K562 (cell line): ENCODE data around the gene C1orf167. TPM values are rescaled to one million over a fixed set of nuclear protein-coding genes. Genes with fewer than 3 reads are reported as not detected.
A peak's percentile ranks its signal among the peaks of the same experiment; 100 is the strongest.

ENCODE experiments used
- ATAC-seq: fragments of 200-7000 bp; cut with Tn5 transposase; 3 replicates; pipeline ENCODE4 v1.9.1; 2020; ENCODE audit warnings: moderate library complexity
- BruUV-seq: library from RNA; stranded (reverse); fragments of 400-500 nt; replicated peaks from 2 replicates; lab custom pipeline; 2021; lab: Mats Ljungman, UMichigan
- CTCF ChIA-PET: fragments of 300-600 bp; formaldehyde crosslinking; extraction: SDS; loops from one replicate; lab custom pipeline; 2021; ENCODE audit warnings: low intra/inter-chr PET ratio; lab: Yijun Ruan, JAX
- POLR2A ChIA-PET: fragments of 300-600, 350-650 bp; sonication (Branson Sonifier 250); formaldehyde crosslinking; extraction: SDS; loops from one replicate; lab custom pipeline; 2021; ENCODE audit warnings: antibody characterized with exemption, inconsistent platforms; lab: Yijun Ruan, JAX
- DNase-seq, 4 experiments: peaks; one replicate each; pipeline versions ENCODE4 v3.0.0 to v3.0.0-alpha.2; 2011 to 2018; ENCODE audit warnings: low spot score in 3 of 4, mixed read lengths in 3 of 4; ENCODE audit errors: extremely low read depth in 1 of 4
- FAIRE-seq: peaks from 2 replicates; lab custom pipeline; 2011; peaks lifted over from hg19 to GRCh38; lab: Jason Lieb, UNC
- H2AFZ ChIP-seq: 2 replicates; pipeline ENCODE4 v1.6.0; 2011; ENCODE audit warnings: low read depth, low read length, control low read depth, inconsistent platforms
- H3K27ac ChIP-seq: fragments of 200-600 bp; 3 replicates; pipeline ENCODE4 v1.8.0; 2011; ENCODE audit warnings: low read depth, mild to moderate bottlenecking, control low read depth, inconsistent platforms, low read length, moderate library complexity, mixed read lengths; ENCODE audit errors: extremely low read depth
- H3K27me3 ChIP-seq, 2 experiments: fragments of 300-600 bp in 1 of 2; 2 replicates in 1 of 2; 3 replicates in 1 of 2; pipeline versions ENCODE4 v1.6.0 to v1.8.0; 2011; ENCODE audit warnings: inconsistent platforms in 2 of 2, low read length in 2 of 2, mild to moderate bottlenecking in 1 of 2, mixed read lengths in 1 of 2, moderate library complexity in 1 of 2; ENCODE audit not compliant: control insufficient read depth in 2 of 2, insufficient read depth in 2 of 2
- H3K36me3 ChIP-seq: fragments of 300-600 bp; 3 replicates; pipeline ENCODE4 v1.8.0; 2011; ENCODE audit warnings: mild to moderate bottlenecking, low read length, inconsistent platforms; ENCODE audit not compliant: control insufficient read depth, insufficient read depth
- H3K4me1 ChIP-seq, 2 experiments: fragments of 200-600 bp in 1 of 2; replicated peaks in 1 of 2; 2 replicates in 1 of 2; 3 replicates in 1 of 2; pipeline versions ENCODE4 v1.5.1 to v1.8.0; 2011; ENCODE audit warnings: inconsistent platforms in 2 of 2, low read length in 2 of 2, mild to moderate bottlenecking in 1 of 2, mixed read lengths in 1 of 2, moderate library complexity in 1 of 2; ENCODE audit not compliant: control insufficient read depth in 2 of 2, insufficient read depth in 2 of 2
- H3K4me2 ChIP-seq: 2 replicates; pipeline ENCODE4 v1.6.1; 2011; ENCODE audit warnings: low read length, control low read depth, inconsistent platforms, mixed read lengths; ENCODE audit not compliant: insufficient read depth
- H3K4me3 ChIP-seq: fragments of 200-600 bp; sonication (generic), shearing (Covaris generic); 2 replicates; pipeline ENCODE4 v1.5.1; 2016; ENCODE audit warnings: control low read depth, inconsistent platforms
- H3K79me2 ChIP-seq: fragments of 200-600 bp; 3 replicates; pipeline ENCODE4 v1.8.0; 2011; ENCODE audit warnings: low read length, inconsistent platforms; ENCODE audit not compliant: control insufficient read depth, insufficient read depth
- H3K9ac ChIP-seq, 2 experiments: 2 replicates each; pipeline versions ENCODE4 v1.6.0 to v1.6.1; 2011; ENCODE audit warnings: low read depth in 2 of 2, low read length in 2 of 2, control low read depth in 1 of 2, inconsistent platforms in 1 of 2, mild to moderate bottlenecking in 1 of 2, mixed read lengths in 1 of 2; ENCODE audit not compliant: insufficient read depth in 1 of 2
- H3K9me1 ChIP-seq: one replicate; pipeline ENCODE4 v1.6.0; 2011; ENCODE audit warnings: inconsistent platforms, mild to moderate bottlenecking, low read length, moderate library complexity; ENCODE audit not compliant: control insufficient read depth, insufficient read depth
- H3K9me3 ChIP-seq: replicated peaks from 2 replicates; pipeline ENCODE4 v1.5.1; 2011; ENCODE audit warnings: low read depth, low read length, inconsistent platforms; ENCODE audit not compliant: control insufficient read depth, insufficient read depth
- H4K20me1 ChIP-seq: replicated peaks from 2 replicates; pipeline ENCODE4 v1.6.1; 2011; ENCODE audit warnings: low read length, inconsistent platforms, mixed read lengths; ENCODE audit not compliant: control insufficient read depth, insufficient read depth
- BHLHE40 ChIP-seq: IDR thresholded peaks from 2 replicates; pipeline ENCODE4 v1.6.1; 2011; ENCODE audit warnings: low read length, improper control_type of control experiment
- DACH1 ChIP-seq: fragments of 450-650 bp; IDR thresholded peaks from 2 replicates; pipeline ENCODE4 v1.6.1; 2018; ENCODE audit not compliant: partially characterized antibody
- ETV1 ChIP-seq: fragments of 450-650 bp; conservative IDR thresholded peaks from 2 replicates; pipeline ENCODE4 v1.6.1; 2016; ENCODE audit warnings: missing genetic modification characterization, control low read depth, low read depth, missing compliant biosample characterization
- HLTF ChIP-seq: fragments of 450-650 bp; IDR thresholded peaks from 2 replicates; pipeline ENCODE4 v1.6.1; 2016
- PHF20 ChIP-seq: fragments of 450-650 bp; IDR thresholded peaks from 2 replicates; pipeline ENCODE4 v1.6.1; 2018; ENCODE audit not compliant: partially characterized antibody
- POU5F1 ChIP-seq: fragments of 150-350 bp; IDR thresholded peaks from 2 replicates; pipeline ENCODE4 v1.6.1; 2014; ENCODE audit warnings: borderline replicate concordance, low read length, low read depth, mild to moderate bottlenecking; ENCODE audit not compliant: partially characterized antibody
- SREBF1 ChIP-seq: fragments of 150-350 bp; IDR thresholded peaks from 2 replicates; pipeline ENCODE4 v1.6.1; 2014; ENCODE audit warnings: antibody characterized with exemption, low read depth, low read length, borderline replicate concordance
- WGBS: fragments of 100-300 bp; shearing (Covaris generic); methylation state at CpG from one replicate; pipeline ENCODE4 v1.1.6; 2016; ENCODE audit warnings: low coverage, mixed read lengths; ENCODE audit not compliant: insufficient coverage; ENCODE audit errors: missing lambda C conversion rate; 5-methylcytosine and 5-hydroxymethylcytosine counted together
- in situ Hi-C: fragments of 300-500 bp; cut with MboI; formaldehyde crosslinking; loops from 4 replicates; pipeline ENCODE4 v1.15.0; 2018; ENCODE audit warnings: inconsistent platforms, mixed read lengths
- intact Hi-C: fragments of 100-400 bp; cut with micrococcal nuclease; formaldehyde crosslinking; loops from 2 replicates; pipeline ENCODE4 v1.14.2; 2022
- polyA plus RNA-seq, 8 experiments: library from polyadenylated mRNA; depleted of rRNA in 4 of 8; stranded (reverse) in 5 of 8; unstranded in 3 of 8; fragments of >200 nt; fragmentation: Nextera tagmentation in 2 of 8; fragmentation: Illumina TruSeq in 1 of 8; extraction: Ambion mirVana in 2 of 8; extraction: Trizol in 1 of 8; gene quantifications; 2 replicates each; pipeline versions ENCODE4 v1.2.1 to v1.2.3, GENCODE V29; 2011 to 2014; ENCODE audit warnings: inconsistent platforms in 1 of 8, missing spikeins in 1 of 8
- total RNA-seq, 7 experiments: library from RNA; depleted of rRNA in 6 of 7; stranded (reverse); fragments of >200 nt in 6 of 7; fragmentation: Illumina TruSeq in 2 of 7; extraction: Trizol in 2 of 7; gene quantifications; 2 replicates each; pipeline versions ENCODE4 v1.2.1 to v1.2.3, GENCODE V29; 2011 to 2021; ENCODE audit warnings: low replicate concordance in 1 of 7
- TF ChIP-seq, protein P1 (sequence below), 2 experiments: fragments of 450-650 bp; conservative IDR thresholded peaks; 2 replicates each; pipeline ENCODE4 v1.6.1; 2017; ENCODE audit warnings: mild to moderate bottlenecking in 2 of 2, moderate library complexity in 2 of 2
- TF ChIP-seq, protein P2 (sequence below), 2 experiments: fragments of 450-650 bp; IDR thresholded peaks; 2 replicates each; pipeline ENCODE4 v1.6.1; 2016; ENCODE audit warnings: mild to moderate bottlenecking in 2 of 2, borderline replicate concordance in 1 of 2, low read depth in 1 of 2, moderate library complexity in 1 of 2

The C1orf167 gene
- total and polyA plus RNA-seq, 9 of the 15 experiments (the other 6 are each of a cell fraction or from before 2014, with no cell fraction given) = 0.22 to 0.86 (median 0.31) TPM; not detected in 2

DNA sequence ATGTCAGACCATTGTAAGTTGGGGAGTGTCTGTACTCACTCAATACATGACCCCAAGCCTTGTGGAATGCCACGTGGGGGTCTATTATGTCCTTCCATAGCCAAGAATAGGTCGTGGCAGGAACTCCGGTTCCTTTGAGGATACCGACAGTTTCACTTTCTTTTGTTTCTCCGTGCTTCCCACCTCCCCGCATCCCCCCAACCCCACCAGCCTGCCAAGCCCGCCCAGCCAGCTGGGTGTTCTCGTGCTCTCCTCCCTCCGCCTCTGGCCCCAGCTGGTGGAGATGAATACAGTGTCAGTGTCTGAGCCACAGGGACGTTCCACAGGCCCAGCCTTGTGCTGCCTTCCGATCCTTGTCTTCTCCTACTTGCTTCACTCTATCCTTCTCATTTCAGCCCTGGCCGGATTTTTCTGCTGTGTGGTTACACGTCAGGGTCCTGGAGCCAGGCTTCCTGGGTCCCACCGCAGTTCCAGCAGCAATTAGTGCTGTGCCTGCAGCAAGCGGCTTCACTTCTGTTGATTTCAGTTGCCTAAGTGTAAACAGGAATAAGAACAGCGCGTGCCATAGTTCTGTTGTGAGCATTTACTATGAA is 30.2 kb upstream of the C1orf167 start:
- in situ Hi-C loops (no loop called here), intact Hi-C loops (no loop called here)
- WGBS = 50% methylated on average over 14 of the region's 17 CpGs
- H3K4me3 ChIP-seq = peak overlapping the region; percentile 4; the same call in 1 of the 2 replicates
- FAIRE-seq (peak; percentile 60), DNase-seq (peak; percentile 57 to 74 (median 60)), ATAC-seq (peak; percentile 41)
- H3K4me2 ChIP-seq = peak overlapping the region; percentile 79
- peaks cover 27 to 38% of the 10 kb centered on the region in 2 experiments for H3K4me1 ChIP-seq
- ChIA-PET CTCF (interaction anchor here (0.6 to 0.7 kb wide), 2 partner anchors 82 to 176 kb away, joined by 3 to 4 read pairs; no protein-coding TSS in a partner anchor), POLR2A (interaction anchor here (0.6 to 1.2 kb wide), 4 partner anchors 11 to 78 kb away, joined by 3 to 4 read pairs (median 3); no protein-coding TSS in a partner anchor)
- H3K27ac ChIP-seq = peak overlapping the region; percentile 65
- no peaks in the 10 kb centered on the region for H3K9me3 ChIP-seq
- no peaks in the 10 kb centered on the region for H3K36me3 ChIP-seq
- no peaks in the 10 kb centered on the region for H4K20me1 ChIP-seq
- peaks cover 5% of the 10 kb centered on the region for H3K9me1 ChIP-seq
- BruUV-seq = no TSS peak
- H3K27me3 ChIP-seq = no peaks in the 10 kb centered on the region
- peak overlapping the region; percentile 90 for H2AFZ ChIP-seq
- peaks cover 8% of the 10 kb centered on the region for H3K79me2 ChIP-seq
- peak overlapping the region; percentile 56 to 86 for H3K9ac ChIP-seq
- TF ChIP-seq BHLHE40 = peak; percentile 66
- no peak for TF ChIP-seq ETV1 (tag)
- TF ChIP-seq SREBF1 = no peak
- peak; percentile 81 for TF ChIP-seq DACH1
- TF ChIP-seq HLTF = no peak
- TF ChIP-seq, protein P1, sequence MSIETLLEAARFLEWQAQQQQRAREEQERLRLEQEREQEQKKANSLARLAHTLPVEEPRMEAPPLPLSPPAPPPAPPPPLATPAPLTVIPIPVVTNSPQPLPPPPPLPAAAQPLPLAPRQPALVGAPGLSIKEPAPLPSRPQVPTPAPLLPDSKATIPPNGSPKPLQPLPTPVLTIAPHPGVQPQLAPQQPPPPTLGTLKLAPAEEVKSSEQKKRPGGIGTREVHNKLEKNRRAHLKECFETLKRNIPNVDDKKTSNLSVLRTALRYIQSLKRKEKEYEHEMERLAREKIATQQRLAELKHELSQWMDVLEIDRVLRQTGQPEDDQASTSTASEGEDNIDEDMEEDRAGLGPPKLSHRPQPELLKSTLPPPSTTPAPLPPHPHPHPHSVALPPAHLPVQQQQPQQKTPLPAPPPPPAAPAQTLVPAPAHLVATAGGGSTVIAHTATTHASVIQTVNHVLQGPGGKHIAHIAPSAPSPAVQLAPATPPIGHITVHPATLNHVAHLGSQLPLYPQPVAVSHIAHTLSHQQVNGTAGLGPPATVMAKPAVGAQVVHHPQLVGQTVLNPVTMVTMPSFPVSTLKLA (conservative IDR thresholded peaks at IDR 0.05) = peak in 1 of 2 experiments; percentile 55; a peak in 1 of 4 replicates
- no peak for TF ChIP-seq POU5F1
- TF ChIP-seq, protein P2, sequence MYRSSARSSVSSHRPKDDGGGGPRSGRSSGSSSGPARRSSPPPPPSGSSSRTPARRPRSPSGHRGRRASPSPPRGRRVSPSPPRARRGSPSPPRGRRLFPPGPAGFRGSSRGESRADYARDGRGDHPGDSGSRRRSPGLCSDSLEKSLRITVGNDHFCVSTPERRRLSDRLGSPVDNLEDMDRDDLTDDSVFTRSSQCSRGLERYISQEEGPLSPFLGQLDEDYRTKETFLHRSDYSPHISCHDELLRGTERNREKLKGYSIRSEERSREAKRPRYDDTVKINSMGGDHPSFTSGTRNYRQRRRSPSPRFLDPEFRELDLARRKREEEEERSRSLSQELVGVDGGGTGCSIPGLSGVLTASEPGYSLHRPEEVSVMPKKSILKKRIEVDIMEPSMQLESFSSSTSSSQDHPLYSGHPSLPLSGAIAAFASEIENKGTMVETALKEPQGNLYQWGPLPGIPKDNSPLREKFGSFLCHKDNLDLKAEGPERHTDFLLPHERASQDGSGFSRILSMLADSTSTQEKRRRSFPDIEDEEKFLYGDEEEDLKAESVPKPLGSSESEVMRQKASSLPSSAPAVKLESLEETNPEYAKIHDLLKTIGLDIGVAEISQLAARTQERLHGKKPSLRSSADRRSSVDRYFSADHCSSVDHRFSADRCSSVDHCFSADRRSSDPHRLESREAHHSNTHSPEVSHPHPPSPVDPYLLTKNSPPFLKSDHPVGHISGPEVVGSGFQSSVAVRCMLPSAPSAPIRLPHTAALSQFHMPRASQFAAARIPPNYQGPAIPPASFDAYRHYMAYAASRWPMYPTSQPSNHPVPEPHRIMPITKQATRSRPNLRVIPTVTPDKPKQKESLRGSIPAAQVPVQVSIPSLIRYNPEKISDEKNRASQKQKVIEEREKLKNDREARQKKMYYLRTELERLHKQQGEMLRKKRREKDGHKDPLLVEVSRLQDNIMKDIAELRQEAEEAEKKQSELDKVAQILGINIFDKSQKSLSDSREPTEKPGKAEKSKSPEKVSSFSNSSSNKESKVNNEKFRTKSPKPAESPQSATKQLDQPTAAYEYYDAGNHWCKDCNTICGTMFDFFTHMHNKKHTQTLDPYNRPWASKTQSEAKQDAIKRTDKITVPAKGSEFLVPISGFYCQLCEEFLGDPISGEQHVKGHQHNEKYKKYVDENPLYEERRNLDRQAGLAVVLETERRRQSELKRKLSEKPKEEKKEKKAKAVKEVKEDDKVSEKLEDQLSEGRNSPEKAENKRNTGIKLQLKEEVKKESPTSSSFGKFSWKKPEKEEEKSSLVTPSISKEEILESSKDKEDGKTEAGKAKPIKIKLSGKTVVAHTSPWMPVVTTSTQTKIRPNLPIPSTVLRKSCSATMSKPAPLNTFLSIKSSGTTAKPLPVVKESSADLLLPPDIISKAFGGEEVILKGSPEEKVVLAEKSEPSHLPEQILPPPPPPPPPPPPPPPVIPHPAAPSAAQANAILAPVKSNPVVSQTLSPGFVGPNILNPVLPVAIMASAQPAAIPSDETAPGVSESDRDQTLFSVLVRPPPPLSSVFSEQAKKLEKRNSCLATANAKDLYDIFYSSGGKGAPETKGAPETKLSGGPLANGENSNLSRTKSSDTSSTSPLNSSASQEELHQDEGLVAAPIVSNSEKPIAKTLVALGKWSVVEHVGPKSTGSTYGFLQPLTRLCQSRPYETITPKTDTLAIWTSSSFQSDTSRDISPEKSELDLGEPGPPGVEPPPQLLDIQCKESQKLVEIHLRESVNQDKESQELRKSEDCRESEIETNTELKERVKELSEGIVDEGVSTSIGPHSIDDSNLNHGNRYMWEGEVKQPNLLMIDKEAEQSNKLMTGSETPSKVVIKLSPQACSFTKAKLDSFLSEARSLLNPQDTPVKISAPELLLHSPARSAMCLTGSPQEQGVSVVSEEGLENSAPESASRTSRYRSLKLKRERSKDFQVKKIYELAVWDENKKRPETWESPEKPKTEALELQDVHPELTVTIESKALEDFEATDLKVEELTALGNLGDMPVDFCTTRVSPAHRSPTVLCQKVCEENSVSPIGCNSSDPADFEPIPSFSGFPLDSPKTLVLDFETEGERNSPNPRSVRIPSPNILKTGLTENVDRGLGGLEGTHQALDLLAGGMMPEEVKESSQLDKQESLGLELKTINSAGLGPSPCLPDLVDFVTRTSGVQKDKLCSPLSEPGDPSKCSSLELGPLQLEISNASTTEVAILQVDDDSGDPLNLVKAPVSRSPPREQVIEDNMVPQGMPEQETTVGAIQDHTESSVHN (IDR thresholded peaks at IDR 0.05; ENCODE audit: borderline replicate concordance in 1 of 2, low read depth in 1 of 2) = peak in 1 of 2 experiments; percentile 93; a peak in 2 of 4 replicates
- peak; percentile 9 for TF ChIP-seq PHF20
